ENCODE results near the gene CBX4. TPM values are rescaled to one million over a fixed set of nuclear protein-coding genes. Genes with fewer than 3 reads are reported as not detected.

Gene CBX4
- total and polyA plus RNA-seq, 2 of the 13 experiments (the other 11 are each of a cell fraction or from before 2014, with no cell fraction given) = 25.8 to 50.8 TPM

GRCh38 chr17:79832218-79833109 is 6.8 kb downstream of the CBX4 start (continued):
- peak; percentile 63; the same call in 1 of the 2 replicates for TF ChIP-seq KDM3A (CRISPR knock-in tag; IDR thresholded peaks at IDR 0.05; ENCODE audit: low read depth)
- TF ChIP-seq HIVEP1 (CRISPR knock-in tag; IDR thresholded peaks at IDR 0.05) = peak; percentile 76
- TF ChIP-seq, protein P1, sequence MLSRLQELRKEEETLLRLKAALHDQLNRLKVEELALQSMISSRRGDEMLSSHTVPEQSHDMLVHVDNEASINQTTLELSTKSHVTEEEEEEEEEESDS (CRISPR knock-in tag; IDR thresholded peaks at IDR 0.05; ENCODE audit: borderline replicate concordance) = no peak
- TF ChIP-seq, protein P2, sequence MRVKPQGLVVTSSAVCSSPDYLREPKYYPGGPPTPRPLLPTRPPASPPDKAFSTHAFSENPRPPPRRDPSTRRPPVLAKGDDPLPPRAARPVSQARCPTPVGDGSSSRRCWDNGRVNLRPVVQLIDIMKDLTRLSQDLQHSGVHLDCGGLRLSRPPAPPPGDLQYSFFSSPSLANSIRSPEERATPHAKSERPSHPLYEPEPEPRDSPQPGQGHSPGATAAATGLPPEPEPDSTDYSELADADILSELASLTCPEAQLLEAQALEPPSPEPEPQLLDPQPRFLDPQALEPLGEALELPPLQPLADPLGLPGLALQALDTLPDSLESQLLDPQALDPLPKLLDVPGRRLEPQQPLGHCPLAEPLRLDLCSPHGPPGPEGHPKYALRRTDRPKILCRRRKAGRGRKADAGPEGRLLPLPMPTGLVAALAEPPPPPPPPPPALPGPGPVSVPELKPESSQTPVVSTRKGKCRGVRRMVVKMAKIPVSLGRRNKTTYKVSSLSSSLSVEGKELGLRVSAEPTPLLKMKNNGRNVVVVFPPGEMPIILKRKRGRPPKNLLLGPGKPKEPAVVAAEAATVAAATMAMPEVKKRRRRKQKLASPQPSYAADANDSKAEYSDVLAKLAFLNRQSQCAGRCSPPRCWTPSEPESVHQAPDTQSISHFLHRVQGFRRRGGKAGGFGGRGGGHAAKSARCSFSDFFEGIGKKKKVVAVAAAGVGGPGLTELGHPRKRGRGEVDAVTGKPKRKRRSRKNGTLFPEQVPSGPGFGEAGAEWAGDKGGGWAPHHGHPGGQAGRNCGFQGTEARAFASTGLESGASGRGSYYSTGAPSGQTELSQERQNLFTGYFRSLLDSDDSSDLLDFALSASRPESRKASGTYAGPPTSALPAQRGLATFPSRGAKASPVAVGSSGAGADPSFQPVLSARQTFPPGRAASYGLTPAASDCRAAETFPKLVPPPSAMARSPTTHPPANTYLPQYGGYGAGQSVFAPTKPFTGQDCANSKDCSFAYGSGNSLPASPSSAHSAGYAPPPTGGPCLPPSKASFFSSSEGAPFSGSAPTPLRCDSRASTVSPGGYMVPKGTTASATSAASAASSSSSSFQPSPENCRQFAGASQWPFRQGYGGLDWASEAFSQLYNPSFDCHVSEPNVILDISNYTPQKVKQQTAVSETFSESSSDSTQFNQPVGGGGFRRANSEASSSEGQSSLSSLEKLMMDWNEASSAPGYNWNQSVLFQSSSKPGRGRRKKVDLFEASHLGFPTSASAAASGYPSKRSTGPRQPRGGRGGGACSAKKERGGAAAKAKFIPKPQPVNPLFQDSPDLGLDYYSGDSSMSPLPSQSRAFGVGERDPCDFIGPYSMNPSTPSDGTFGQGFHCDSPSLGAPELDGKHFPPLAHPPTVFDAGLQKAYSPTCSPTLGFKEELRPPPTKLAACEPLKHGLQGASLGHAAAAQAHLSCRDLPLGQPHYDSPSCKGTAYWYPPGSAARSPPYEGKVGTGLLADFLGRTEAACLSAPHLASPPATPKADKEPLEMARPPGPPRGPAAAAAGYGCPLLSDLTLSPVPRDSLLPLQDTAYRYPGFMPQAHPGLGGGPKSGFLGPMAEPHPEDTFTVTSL (CRISPR knock-in tag; IDR thresholded peaks at IDR 0.05; ENCODE audit: borderline replicate concordance) = 0 out of 2 replicates have a peak, but pooled peaks have one; percentile 37
- TF ChIP-seq, protein P3, sequence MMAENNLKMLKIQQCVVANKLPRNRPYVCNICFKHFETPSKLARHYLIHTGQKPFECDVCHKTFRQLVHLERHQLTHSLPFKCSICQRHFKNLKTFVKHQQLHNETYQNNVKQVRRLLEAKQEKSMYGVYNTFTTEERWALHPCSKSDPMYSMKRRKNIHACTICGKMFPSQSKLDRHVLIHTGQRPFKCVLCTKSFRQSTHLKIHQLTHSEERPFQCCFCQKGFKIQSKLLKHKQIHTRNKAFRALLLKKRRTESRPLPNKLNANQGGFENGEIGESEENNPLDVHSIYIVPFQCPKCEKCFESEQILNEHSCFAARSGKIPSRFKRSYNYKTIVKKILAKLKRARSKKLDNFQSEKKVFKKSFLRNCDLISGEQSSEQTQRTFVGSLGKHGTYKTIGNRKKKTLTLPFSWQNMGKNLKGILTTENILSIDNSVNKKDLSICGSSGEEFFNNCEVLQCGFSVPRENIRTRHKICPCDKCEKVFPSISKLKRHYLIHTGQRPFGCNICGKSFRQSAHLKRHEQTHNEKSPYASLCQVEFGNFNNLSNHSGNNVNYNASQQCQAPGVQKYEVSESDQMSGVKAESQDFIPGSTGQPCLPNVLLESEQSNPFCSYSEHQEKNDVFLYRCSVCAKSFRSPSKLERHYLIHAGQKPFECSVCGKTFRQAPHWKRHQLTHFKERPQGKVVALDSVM (CRISPR knock-in tag; IDR thresholded peaks at IDR 0.05) = no peak; the same call in 1 of the 2 replicates
- no peak for TF ChIP-seq KDM1A (CRISPR knock-in tag; IDR thresholded peaks at IDR 0.05)
- peak; percentile 44 for TF ChIP-seq RAD21 (CRISPR knock-in tag; IDR thresholded peaks at IDR 0.05)
- no peak for TF ChIP-seq CCAR2 (optimal IDR thresholded peaks at IDR 0.05; ENCODE audit: low read depth, low read length)
- no peak; the same call in 1 of the 2 replicates for TF ChIP-seq ZNF343 (CRISPR knock-in tag; IDR thresholded peaks at IDR 0.05)
- TF ChIP-seq ZNF180 (CRISPR knock-in tag; IDR thresholded peaks at IDR 0.05; ENCODE audit: borderline replicate concordance, low read depth) = 0 out of 2 replicates have a peak, but pooled peaks have one; percentile 81
- no peak for TF ChIP-seq RAD51 (IDR thresholded peaks at IDR 0.05; ENCODE audit: borderline replicate concordance)
- no peak for TF ChIP-seq ZFP62 (CRISPR knock-in tag; IDR thresholded peaks at IDR 0.05)
- TF ChIP-seq IRF9 (CRISPR knock-in tag; IDR thresholded peaks at IDR 0.05; ENCODE audit: borderline replicate concordance) = no peak; the same call in none of the 2 replicates
- TF ChIP-seq PRMT3 (CRISPR knock-in tag; IDR thresholded peaks at IDR 0.05; ENCODE audit: borderline replicate concordance, low read depth) = 0 out of 2 replicates have a peak, but pooled peaks have one; percentile 44
- no peak for TF ChIP-seq YY1 (IDR thresholded peaks at IDR 0.05; ENCODE audit: insufficient read depth, insufficient replicate concordance, low read depth, low read length)
- no peak for TF ChIP-seq CBX1 (IDR thresholded peaks at IDR 0.05; ENCODE audit: low read depth)
- TF ChIP-seq TBX2 (CRISPR knock-in tag; IDR thresholded peaks at IDR 0.05; ENCODE audit: borderline replicate concordance) = peak; percentile 50; the same call in 1 of the 2 replicates
- peak; percentile 35; the same call in 1 of the 2 replicates for TF ChIP-seq REL (CRISPR knock-in tag; conservative IDR thresholded peaks at IDR 0.05)
- no peak for TF ChIP-seq RFX1 (IDR thresholded peaks at IDR 0.05)
- no peak for TF ChIP-seq ZNF101 (CRISPR knock-in tag; IDR thresholded peaks at IDR 0.05; ENCODE audit: borderline replicate concordance, low read depth)
